GM12874 (cell line): ENCODE measurements around the gene RPL26.

ENCODE experiments used
- CTCF ChIP-seq: IDR thresholded peaks from 2 replicates; pipeline ENCODE4 v1.5.1; 2011; ENCODE audit warnings: low read depth, mild to moderate bottlenecking, control low read depth, low read length, moderate library complexity; ENCODE audit not compliant: insufficient read depth

RPL26 gene

GRCh38 chr17:8359769-8360168 lies 23.2 kb downstream of the RPL26 start:
- TF ChIP-seq CTCF = no peak

- no peak for TF ChIP-seq CTCF
These were observed 25.1 kb downstream of the RPL26 start for GRCh38 chr17:8357910-8358309.

- TF ChIP-seq CTCF = no peak
These were observed 28.8 kb downstream of the RPL26 start for GRCh38 chr17:8354236-8354635.

- TF ChIP-seq CTCF = no peak
These were observed 29.3 kb downstream of the RPL26 start for GRCh38 chr17:8353736-8354135.

- TF ChIP-seq CTCF = no peak
These were observed 32.7 kb downstream of the RPL26 start for GRCh38 chr17:8350339-8350738.

GRCh38 chr17:8345951-8346665 lies 36.9 kb downstream of the RPL26 start:
- no peak for TF ChIP-seq CTCF

GRCh38 chr17:8345052-8345690 lies 37.8 kb downstream of the RPL26 start:
- no peak for TF ChIP-seq CTCF
